ENCODE results near the gene LRMDA. TPM values are rescaled to one million over a fixed set of nuclear protein-coding genes. Genes with fewer than 3 reads are reported as not detected.

Gene LRMDA
- total RNA-seq, 4 donors from 2014 or later, result 2.2 to 7.8 (median 4.5) TPM

GRCh38 chr10:75405598-75406461 lies 25.6 kb upstream of the LRMDA start:
- H3K36me3 ChIP-seq, result no peaks in the 10 kb centered on the region
- no peak for TF ChIP-seq POLR2AphosphoS5 (IDR thresholded peaks at IDR 0.05)
- TF ChIP-seq, protein P1, sequence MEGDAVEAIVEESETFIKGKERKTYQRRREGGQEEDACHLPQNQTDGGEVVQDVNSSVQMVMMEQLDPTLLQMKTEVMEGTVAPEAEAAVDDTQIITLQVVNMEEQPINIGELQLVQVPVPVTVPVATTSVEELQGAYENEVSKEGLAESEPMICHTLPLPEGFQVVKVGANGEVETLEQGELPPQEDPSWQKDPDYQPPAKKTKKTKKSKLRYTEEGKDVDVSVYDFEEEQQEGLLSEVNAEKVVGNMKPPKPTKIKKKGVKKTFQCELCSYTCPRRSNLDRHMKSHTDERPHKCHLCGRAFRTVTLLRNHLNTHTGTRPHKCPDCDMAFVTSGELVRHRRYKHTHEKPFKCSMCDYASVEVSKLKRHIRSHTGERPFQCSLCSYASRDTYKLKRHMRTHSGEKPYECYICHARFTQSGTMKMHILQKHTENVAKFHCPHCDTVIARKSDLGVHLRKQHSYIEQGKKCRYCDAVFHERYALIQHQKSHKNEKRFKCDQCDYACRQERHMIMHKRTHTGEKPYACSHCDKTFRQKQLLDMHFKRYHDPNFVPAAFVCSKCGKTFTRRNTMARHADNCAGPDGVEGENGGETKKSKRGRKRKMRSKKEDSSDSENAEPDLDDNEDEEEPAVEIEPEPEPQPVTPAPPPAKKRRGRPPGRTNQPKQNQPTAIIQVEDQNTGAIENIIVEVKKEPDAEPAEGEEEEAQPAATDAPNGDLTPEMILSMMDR (IDR thresholded peaks at IDR 0.05), result no peak
- TF ChIP-seq POLR2A (IDR thresholded peaks at IDR 0.05), result no peak
- TF ChIP-seq EP300 (IDR thresholded peaks at IDR 0.05; ENCODE audit: low read depth), result no peak
- no peaks in the 10 kb centered on the region for H3K9me3 ChIP-seq
- intact Hi-C loops (cut with DNase I; ENCODE audit: low total_unique reads), result loop anchor here (10.0 kb wide), 3 partner anchors 139 to 1599 kb away; no protein-coding TSS in a partner anchor
- 81 to 83% methylated on average over 15 to 39 of the region's 39 CpGs for WGBS, 2 donors (ENCODE audit: low coverage in 1 of 2)
- in situ Hi-C loops (cut with MboI; ENCODE audit: low pct_ligation_motif_present in 1 of 4, low pct_unique_long_range_greater_than_20kb in 1 of 4, low sequenced_read_pairs in 3 of 4), result loop anchor here (25.0 kb wide), 3 partner anchors 231 to 631 kb away; no protein-coding TSS in a partner anchor
- H3K27ac ChIP-seq, result peak overlapping the region in 2 of 4 donors; percentile 7 to 95
- H3K4me3 ChIP-seq, result no peak overlapping the region
- peaks cover 19% of the 10 kb centered on the region for H3K27me3 ChIP-seq
- DNase-seq, result no peak
- H3K4me1 ChIP-seq, result peaks cover 0 to 44% (median 33%) of the 10 kb centered on the region in 4 donors

DNA sequence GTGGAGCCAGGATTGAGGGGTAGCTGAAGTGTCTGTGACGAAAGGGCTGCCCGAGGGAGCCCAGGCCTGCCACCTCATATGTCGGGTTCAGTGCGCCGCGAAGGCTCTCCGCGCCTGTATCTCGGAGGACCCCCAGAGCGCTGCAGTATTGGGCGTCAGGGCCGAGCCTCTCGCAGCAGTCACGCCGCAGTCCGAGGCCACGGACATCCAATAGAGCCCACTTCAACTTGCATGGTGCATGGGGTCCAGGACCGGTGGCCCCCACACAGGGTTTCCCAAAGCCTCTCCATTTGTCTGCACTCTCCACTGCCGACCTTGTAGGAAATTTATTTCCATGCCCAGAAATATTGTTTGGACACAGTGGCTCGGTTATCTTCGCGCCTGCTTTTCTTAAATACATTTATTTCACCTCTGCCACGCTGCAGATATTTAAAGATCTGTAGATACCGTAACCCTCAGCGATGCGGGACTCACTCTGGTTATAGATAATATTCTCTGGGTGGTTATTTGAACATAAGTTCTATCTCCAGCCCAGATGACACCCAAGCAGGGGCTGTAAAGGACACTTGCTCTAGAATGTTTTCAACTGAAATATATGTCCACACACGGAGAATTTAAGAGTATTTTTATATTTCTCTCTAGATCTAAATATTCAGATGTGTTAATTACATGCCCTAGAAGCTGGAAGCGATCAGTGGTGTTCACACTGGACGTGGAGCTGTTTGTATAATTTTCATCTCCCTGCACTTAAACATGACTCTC lies 24.8 kb upstream of the LRMDA start:
- intact Hi-C loops (cut with DNase I; ENCODE audit: low total_unique reads), result loop anchor here (10.0 kb wide), 3 partner anchors 138 to 1598 kb away; no protein-coding TSS in a partner anchor
- TF ChIP-seq, protein P1 (IDR thresholded peaks at IDR 0.05), result no peak
- TF ChIP-seq EP300 (IDR thresholded peaks at IDR 0.05; ENCODE audit: low read depth) (no peak), POLR2AphosphoS5 (IDR thresholded peaks at IDR 0.05) (no peak)
- Histone ChIP-seq H3K27me3 (peaks cover 19% of the 10 kb centered on the region), H3K4me1 (peaks cover 0 to 44% (median 33%) of the 10 kb centered on the region in 4 donors), H3K27ac (no peak overlapping the region), H3K36me3 (no peaks in the 10 kb centered on the region), H3K4me3 (no peak overlapping the region), H3K9me3 (no peaks in the 10 kb centered on the region)
- 83 to 96% methylated on average over 7 to 29 of the region's 29 CpGs for WGBS, 2 donors (ENCODE audit: low coverage in 1 of 2)
- in situ Hi-C loops (cut with MboI; ENCODE audit: low pct_ligation_motif_present in 1 of 4, low pct_unique_long_range_greater_than_20kb in 1 of 4, low sequenced_read_pairs in 3 of 4), result loop anchor here (25.0 kb wide), 3 partner anchors 231 to 631 kb away; no protein-coding TSS in a partner anchor
- no peak for DNase-seq

- intact Hi-C loops (cut with DNase I; ENCODE audit: low total_unique reads) (loop anchor here (10.0 kb wide), 3 partner anchors 138 to 1598 kb away; no protein-coding TSS in a partner anchor), in situ Hi-C loops (cut with MboI; ENCODE audit: low pct_ligation_motif_present in 1 of 4, low pct_unique_long_range_greater_than_20kb in 1 of 4, low sequenced_read_pairs in 3 of 4) (loop anchor here (25.0 kb wide), 3 partner anchors 230 to 630 kb away; no protein-coding TSS in a partner anchor)
- Histone ChIP-seq H3K4me1 (peaks cover 0 to 44% (median 33%) of the 10 kb centered on the region in 4 donors), H3K27ac (peak overlapping the region; percentile 86 to 93 (median 89)), H3K36me3 (no peaks in the 10 kb centered on the region), H3K27me3 (peaks cover 19% of the 10 kb centered on the region), H3K9me3 (no peaks in the 10 kb centered on the region), H3K4me3 (peak overlapping the region in 2 of 4 donors; percentile 79 to 93)
- 80 to 85% methylated on average over 9 to 33 of the region's 37 CpGs for WGBS, 2 donors (ENCODE audit: low coverage in 1 of 2)
- TF ChIP-seq, protein P1 (IDR thresholded peaks at IDR 0.05), result no peak
- no peak for TF ChIP-seq EP300 (IDR thresholded peaks at IDR 0.05; ENCODE audit: low read depth)
- no peak for TF ChIP-seq POLR2AphosphoS5 (IDR thresholded peaks at IDR 0.05)
- no peak for TF ChIP-seq POLR2A (IDR thresholded peaks at IDR 0.05)
- no peak for DNase-seq
These were observed 24.2 kb upstream of the LRMDA start for GRCh38 chr10:75407224-75407712.

Measured in transverse colon (tissue), 4 donors.